Measurements from ENCODE around the gene NUAK1.

Gene NUAK1

DNA sequence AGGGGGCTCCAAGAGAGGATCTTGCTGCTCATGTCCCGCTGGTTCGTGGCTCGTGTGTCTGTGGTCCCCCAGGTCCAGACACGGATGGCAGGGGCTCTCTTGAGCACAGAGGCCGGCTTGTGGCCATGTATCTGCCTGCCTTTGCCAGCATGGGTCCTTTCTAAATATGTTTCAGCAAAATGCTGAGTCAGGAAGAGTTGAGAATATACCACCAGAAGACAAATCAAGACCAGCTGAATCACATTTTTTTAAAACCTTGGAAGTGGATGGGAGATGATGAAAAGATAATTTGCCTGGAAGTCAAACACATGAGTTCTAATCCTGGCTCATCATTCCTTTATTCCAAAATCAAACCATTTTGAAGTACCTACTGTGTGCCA lies 58.0 kb downstream of the NUAK1 start:
- DNase-seq = no peak

DNA sequence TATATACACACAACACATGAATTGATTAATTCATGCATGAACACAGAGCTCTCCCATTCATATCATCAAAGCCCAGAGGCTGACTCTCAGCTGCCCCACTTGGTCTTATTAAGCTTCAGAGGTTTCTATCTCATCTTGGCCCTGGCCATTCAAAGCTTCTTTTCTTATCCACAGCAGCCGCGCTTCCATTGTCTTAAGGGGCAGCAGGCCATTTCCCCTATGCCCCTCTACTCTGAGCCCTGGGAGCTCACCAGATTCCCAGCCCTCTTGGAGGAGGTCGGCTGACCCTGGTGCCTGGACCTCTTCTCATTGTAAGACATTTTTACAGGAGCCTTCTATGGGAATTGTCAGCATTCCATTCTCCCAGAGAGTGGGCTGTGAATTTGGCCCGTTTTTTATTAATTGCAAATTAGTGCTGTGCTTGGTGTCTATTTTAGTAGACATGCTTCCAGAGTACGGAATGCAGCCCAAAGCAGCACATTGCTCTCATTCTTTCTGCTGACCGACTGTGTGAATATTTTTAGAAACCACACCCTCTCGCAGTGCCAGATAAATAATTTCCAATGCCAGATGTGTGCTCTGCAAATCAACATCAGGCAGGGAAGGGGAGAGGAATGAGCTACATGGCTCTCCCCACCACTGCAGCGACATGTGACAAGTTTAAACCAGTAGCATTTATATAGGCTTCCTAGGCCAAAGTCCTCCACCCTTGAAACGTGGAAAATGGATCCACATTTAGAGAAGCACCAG lies 58.5 kb downstream of the NUAK1 start:
- no peak for DNase-seq

DNA sequence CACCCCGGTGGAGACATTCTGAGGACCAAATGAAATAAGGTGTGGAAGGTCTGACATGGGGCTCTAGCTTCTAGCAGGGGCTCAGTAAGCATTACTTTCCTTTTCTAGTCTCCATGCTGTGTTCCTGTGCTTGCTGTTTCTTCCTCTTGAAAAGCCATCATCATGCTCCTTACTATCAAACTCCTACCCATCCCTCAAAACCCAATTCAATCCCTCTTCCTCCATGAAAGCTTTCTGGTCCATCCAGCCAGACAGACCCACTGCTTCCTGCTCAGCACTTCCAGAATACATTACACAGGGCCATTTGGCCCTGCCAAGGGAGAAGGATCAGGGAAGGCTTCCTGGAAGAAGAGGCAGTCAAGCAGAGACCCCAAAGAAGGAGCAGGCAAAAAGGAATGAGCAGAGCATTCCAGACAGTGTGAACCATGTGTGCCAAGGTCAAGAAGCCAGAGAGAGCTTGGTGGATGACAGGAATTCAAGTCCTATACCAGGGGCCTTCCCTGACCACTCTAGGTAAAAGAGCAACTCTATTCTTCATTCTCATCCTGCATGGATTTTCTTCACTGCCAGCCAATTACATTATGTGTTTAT lies 59.5 kb downstream of the NUAK1 start:
- no peak for DNase-seq

DNA sequence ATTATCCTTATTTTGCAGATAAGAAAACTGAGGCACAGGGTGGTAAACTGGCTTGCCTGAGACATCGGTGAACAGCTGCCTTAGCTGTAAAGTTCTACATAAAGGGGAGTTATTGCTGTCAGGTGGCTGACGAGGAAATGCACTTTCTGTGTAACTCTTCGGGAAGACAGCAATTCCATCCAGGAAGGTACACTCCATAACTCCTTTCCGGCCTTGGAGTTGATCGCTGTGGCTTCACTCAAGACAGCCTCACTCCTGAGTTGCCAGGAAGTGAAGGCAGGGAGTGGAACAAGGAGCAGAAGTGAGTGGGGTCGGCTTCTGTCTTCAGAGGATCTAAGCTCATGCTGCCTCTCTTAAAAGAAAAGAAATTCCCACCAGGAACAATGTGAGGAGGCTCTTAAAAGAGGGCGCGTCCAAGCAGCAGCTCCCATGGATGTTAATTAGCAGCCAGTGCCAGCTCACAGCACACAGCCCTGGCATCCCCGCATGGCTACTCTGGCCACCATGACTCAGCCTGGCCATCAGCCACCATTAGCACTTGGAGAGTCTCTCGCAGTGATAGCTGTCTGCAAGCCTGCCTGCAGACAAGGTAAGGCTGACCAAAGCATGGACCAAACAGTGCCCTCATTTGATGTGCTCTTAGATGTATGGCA lies 60.3 kb downstream of the NUAK1 start:
- DNase-seq = no peak

DNA sequence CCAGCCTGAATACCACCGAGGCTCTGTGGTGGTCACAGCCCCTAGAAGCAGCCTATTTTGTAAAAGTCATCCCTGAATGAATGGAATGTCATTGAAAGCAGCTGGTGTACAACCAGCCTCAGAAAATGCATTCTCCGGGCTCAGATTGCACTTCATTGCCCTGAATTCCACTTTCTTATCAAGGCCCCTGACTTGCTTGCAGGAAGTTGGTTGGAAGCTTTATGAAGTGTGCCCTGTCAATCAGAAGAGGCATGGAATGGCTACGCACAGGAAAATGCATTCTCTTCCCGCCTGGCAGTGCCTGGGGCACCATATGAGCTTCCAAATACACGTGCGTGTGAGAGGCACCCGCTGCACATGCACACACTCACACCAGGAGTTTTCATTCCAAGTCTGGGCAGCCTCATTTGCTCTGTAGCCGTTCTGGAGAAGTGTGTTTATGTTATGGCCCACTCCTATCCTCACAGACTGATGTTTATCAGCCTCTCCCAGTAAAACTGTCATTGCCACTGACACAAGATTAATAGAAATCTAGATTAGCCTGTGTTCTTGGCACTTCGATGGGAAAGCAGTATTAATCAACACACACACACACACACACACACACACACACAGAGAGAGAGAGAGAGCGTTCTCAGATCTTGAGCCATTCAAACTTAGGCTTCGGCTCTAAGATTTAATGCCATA lies 63.9 kb downstream of the NUAK1 start:
- no peak for DNase-seq

DNA sequence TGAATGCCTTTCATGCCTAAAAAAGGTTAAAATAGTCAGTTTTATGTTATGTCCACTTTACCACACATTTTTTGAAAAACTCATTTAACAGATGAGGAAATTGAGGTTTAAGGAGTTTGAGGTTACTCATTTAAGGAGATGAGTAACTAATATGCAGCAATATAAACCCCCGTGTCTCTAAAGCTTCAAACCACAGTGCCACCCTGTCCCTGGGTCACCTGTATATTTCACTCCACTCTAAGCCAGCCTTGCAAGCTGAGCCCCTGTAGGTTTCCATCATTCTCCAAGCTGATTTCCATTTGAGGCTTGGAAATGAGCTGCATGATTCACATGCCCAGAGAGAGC lies 64.4 kb downstream of the NUAK1 start:
- DNase-seq = no peak

DNA sequence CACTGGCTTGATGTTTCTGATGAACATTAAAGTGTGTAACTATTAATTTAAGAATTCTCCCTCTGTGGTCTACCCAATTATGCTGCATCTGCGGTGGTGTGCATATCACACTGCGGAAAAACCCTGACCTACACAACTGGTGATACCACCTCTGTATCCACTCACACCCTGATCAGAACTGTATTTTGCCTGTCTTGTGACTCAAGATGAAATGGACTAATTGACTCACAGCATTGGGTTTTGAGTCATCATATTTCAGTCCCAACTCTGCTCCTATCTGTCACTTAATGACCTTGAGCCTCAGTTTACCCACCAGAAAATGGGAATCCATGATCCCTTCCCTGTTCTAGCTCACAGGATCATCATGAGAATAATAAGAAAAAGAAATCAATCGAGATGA lies 65.6 kb downstream of the NUAK1 start:
- DNase-seq = no peak

DNA sequence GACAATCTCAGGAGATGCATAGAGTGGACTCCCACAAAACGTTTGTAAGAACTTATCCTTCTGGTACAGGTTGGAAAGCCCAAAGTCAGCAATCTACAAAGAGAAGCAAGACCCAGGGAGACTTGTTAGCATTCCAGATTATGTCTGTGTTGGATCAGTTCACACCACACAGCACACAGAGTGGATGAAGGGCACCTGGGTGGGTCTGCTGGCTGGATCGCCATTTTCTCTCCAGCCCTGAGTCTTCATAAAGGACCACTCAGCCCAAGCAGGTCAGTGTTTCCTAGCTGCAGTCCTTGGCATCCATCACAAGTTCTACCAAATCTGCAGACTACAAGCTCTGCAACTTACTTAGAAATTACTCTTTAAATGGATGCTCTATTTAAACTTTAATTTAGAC lies 66.0 kb downstream of the NUAK1 start:
- no peak for DNase-seq

DNA sequence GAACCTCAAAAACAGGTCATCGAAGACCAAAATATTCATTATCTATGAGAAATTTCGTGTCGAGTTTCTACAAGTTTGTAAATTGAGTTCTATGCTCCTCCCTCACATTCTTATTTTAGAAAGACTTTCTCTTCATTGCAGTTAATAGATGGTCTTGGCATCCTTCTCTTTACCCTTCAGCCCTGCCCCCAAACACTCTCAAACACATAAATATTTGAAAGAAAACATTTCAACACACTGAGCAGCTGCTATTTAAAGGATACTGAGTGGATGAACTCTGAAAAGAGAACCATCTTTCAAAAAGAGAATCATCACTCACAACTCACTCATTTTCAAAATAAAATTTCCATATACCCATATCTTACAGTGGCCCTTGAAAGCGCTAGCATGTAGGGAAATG lies 67.1 kb downstream of the NUAK1 start:
- no peak for DNase-seq

DNA sequence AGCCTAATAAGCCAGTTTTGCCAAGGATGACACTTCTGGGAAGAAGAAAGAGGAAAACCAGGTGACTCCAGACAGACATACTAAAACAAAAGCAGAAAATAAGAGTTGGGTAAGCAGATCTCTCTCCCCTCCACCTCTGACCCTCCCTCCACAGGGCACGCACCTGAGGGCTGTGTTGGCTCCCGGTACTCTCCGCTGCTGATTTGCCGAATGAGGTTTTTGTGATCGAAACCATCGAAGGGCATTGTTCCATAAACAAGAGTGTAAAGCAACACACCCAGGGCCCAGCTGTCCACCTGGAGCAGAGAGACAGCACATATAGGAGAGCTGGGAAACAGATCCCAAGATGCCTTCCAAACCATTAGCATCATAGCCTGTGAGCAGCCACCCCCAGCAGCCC lies 68.1 kb downstream of the NUAK1 start:
- no peak for DNase-seq

DNA sequence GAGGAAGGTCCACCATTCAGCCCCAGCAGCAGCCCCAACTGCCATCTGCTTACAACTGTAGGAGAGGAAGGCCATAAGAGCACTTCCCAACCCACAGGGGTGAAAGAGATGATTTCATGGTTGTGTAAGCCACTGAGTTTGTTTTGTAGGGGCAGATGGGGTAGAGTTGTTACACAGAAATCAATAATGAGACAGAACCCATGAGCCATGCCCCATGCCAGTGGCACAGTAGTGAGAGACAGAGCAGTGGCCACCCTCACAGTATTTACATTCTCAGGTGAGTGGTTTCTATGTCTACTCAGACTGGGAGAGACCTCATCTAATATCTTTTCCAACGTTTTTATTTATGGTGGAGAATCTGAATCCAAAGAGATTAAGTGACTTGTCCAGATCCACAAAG lies 68.6 kb downstream of the NUAK1 start:
- DNase-seq = no peak

DNA sequence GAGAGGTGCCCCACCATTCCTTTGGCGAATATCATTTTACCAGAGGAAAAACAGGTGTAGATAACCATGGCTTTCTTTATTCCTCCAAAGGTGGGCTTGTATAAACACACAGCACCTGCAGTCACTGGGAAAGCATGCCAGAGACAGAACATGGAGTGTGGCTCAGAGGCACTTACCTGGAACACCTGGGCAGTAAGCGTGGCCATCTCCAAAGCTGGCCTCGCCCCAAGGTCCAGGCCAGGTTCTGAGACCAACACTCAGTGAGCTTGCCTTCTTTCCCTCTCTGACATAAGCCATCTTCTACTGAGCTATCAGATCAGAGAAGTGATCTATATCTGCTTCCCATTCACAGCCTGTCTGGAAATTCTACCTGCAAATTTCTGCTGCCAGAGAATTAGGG lies 70.5 kb downstream of the NUAK1 start:
- no peak for DNase-seq

DNA sequence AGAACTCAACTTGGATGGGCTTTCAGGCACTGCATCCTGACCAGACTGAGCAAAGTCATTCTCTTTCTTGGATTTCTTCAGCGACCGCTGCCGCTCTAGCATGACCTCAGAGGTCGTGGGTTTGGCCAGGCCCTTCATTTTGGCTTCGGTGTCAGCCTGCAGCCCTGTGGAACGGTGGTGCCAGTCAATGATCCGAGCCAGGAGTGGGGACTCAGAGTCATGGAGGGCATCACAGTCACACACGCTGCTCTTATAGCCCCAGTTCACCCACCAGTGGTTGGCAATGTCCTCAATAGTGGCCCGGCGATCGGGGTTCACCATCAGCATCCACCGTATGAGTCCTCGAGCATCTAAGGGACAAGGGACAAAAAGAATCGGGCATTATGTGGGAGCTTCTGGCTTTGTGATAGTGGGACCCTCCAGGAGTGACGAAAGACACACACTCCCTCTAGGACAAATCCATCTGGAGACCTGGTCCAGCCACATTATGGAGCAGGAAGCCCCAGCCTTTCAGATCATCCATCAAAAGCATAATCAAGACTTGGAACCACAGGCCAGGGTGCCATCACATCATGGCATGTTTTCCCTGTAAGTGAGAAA lies 71.0 kb downstream of the NUAK1 start:
- DNase-seq = no peak

DNA sequence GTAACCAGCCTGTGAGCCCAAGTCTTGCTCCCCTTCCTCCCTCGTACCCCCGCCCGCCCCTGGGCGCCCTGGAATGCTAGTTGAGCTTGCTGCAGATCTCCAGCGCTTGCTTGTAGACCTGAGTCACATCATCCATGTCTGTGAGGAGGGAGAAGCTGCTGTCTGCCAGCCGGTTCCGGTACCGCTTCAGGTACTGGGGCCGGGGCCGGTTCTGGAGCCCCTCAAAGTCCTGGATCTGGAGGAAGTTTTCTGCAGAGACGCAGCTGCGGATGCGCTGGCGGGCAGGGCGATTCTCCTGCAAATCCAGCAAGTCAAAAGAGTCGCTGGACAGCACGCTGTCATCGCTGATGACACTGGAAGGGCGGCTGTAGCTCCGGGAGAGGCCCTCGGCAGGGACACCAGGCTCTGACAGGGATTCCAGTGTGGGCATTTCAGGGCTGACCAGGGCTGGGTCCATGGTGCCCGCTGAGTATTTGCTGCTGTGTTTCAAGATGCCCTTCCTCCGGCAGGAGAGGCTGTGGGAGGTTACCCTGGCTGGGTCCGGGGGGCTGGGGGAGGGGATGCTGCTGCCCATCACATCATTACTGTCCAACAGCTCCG lies 71.9 kb downstream of the NUAK1 start:
- no peak for DNase-seq

DNA sequence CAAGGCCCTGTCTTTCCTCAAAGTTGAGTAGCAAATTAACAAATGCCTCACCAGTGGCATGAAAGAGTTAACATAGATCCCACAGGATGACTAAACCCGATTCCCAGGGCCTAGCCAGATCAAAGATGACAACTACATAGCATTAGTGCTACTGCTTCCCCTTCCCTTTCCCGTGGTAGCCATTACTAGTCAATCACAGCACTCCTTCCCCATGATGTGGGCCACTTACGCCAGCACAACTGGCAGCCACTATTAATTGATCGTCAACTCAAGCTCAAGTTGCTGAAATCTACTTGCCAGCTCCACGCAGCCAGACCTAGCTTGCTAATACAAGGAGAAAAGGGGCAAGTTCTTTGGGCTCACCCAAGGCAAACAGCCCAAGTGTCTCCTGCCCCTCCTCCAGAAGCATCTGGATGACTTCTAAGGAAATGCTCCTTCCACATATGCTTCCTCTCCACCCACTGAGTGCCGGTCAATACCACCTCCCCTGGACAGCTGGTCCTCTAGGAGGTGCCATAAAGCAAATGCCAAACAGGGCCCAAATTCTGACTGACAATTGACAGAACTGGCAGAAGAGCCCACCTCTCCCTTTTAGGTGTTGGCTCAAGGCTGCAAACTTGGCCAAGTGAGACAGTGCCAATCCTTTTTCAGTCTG lies 72.6 kb downstream of the NUAK1 start:
- DNase-seq = no peak

DNA sequence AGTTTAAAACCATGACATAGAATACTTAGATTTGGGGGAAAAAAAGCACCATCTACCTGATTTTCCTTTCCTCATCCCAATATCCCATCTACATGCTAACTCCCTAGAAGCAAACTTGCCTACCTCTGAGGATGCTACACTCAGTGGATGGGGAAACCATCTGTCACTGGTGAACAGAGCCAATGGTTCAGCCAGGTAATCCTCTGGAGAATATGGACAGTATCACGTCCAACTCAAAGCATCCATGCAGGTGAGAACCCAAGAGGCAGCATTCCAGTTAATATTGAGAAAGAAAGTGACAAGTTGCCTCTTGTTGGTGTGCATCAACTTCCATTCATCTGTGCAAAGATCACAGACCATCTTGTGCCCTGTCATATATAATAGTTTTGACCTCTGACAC lies 73.2 kb downstream of the NUAK1 start:
- DNase-seq = no peak

DNA sequence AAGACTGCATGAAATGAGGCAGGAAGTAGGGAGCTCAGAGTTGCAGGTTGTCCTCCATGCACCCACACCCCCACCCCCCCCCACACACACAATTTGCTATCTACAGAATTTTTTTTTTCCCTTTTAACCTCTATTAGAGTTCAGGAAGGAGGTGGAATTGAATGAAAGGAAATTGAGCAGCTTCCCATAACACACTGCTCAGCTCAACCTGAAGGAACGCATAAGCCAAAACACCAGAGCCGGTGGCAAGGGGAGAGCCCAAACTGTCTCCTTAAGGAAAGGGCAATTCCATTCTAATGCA lies 74.1 kb downstream of the NUAK1 start:
- no peak for DNase-seq

DNA sequence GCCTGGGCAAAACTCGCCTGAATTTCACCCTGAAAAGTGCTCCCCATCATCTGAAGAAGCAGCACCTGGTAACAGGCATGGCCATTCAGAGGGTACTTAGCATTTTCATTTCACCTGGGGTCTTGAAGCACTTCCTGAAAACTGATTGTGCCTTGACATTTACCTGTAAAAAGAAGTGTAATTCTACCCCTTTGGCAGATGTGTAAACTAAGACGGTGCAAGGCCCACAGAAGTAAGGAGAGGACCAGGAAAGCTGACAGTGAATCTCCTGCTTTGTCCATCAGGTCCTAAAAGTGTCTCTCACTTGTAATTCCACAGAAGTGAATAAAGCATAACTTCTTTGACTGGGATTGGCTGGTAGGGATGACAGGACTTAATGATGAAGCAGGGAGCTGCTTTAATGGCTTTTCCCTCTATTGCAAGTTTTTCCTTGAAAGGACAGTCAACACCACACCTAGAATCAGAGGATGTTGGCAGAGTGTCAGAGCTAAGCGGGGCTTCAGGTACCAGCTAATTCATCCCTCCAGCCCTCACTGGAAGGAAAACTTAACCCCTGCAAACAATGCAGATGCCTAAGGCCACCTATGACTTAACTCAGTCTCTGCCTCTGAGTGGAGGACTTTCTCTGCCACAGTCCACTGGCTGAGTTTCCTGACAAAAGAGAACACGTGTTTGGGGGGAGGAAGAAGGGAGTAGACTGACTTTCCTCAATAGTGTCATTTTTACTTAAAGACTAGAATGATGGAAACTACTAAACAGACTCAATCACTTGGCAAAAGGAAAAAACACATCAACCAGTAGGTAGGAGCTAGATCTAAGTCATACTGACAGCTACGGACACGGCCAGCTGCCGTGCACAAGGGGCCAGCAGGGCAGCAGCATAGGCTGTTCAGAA lies 74.7 kb downstream of the NUAK1 start:
- DNase-seq = no peak

DNA sequence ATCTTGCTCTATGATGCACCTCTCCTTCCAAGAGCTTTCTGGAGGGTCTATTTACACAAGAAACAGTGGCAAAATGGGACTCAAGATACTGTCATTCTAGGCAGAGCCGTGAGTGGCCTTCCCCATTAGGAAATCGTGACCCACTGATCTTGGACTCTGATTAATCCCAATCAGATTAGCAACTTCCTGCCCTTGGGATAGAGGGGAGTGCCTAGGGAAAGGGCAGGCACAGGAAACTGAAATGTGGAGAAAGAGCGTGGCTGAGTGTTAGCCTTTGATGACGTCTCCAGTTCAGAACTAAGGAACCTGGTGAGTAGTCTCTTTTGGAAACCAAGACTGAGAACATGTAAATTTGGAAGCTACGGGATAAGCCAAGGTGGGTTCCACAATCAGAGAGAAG lies 76.1 kb downstream of the NUAK1 start:
- no peak for DNase-seq

DNA sequence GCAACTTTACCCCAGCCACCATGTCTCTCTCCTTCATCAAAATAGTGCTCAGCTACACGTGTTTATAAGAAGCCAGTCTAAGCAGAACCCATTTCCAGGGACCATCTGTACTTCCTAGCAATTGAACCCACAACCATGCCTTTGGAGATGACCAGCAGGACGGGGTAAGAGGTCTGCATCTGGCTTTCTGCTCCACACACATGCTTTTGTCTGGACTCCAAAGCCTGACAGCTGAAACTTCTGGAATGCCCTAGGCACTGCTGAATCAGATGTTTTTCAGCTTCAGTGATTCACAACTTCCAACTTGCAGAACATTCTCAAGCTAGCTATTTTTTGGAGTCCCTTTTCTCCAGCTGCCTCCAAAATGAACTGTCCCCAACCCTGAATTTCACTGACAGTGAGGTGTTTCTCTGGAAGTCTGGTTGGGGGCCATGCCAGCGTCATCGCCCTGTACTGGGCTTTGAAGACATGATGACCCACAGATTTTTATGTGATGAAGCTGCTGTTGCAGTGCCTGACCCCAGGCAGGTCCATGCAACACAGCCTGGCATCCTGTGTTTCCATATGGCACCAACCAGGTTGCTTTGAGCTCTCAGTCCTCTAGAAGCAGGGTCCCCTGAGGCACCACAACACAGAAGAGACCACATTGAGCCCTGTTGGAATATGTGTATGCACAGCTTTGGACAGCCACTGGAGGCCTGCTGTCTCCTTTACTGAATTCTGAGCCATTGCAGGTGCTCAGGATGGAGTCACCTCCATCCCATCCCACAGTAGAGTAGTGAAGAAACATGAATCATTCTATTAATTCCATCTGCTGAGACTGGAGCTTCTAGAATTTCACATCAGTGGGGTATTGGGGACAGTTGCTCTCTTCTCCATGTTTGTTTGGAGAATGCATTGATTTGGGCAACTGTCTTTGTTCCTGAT lies 80.2 kb downstream of the NUAK1 start:
- DNase-seq = no peak

DNA sequence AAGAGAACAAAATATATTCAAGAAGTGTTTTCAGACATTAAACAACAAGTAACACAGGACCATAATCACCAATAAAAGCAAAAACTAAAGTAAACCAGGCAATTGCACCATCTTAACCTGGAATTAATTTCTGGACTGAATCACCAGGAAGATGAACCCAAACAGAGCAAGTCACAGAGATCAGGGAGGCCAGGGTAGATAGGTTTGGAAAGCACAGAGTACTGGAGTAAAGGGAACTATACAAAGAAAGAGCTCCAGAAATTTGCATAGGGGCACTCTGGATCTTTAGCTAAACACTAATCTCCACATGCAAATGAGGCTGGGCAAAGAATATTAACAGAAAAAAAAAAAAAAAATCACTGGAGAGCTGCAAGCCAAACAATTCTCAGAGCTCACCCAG lies 84.7 kb downstream of the NUAK1 start:
- no peak for DNase-seq

All from NCI-H1436 treated with DMSO at 0.1 percent for 48 hours (cell line).